GM18520 (cell line): ENCODE results near the gene CRMP1.

Experiments
- ATAC-seq: cut with Tn5 transposase; IDR thresholded peaks from one replicate; pipeline ENCODE4 v1.9.1; 2021; ENCODE audit not compliant: unreplicated experiment

The CRMP1 gene

GRCh38 chr4:5889002-5889696 lies 3.7 kb downstream of the CRMP1 start:
- ATAC-seq = no peak

GRCh38 chr4:5888222-5889001 lies 4.5 kb downstream of the CRMP1 start:
- no peak for ATAC-seq

- ATAC-seq = no peak
These were observed 5.3 kb downstream of the CRMP1 start for GRCh38 chr4:5887361-5888221.

DNA sequence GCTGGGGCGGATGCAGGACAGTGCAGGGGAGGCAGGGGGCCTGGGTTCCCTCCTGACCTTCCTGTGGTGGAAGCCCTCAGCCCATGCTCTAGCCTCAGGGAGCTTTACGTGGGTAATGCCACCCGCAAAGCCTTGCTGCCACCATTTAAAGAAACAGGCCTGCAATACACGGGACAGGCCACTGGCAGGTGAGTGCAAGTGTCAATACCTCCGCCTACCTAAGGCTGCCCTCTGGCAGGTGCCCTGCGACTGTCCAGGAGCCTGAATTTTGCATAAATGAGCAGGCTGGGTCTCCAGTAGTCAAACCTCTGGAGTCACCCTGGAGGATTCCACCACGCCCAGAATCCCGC lies 5.9 kb downstream of the CRMP1 start:
- ATAC-seq = no peak

- no peak for ATAC-seq
These were observed 7.2 kb downstream of the CRMP1 start for GRCh38 chr4:5885733-5886132.

GRCh38 chr4:5884796-5885195 lies 8.1 kb downstream of the CRMP1 start:
- no peak for ATAC-seq

DNA sequence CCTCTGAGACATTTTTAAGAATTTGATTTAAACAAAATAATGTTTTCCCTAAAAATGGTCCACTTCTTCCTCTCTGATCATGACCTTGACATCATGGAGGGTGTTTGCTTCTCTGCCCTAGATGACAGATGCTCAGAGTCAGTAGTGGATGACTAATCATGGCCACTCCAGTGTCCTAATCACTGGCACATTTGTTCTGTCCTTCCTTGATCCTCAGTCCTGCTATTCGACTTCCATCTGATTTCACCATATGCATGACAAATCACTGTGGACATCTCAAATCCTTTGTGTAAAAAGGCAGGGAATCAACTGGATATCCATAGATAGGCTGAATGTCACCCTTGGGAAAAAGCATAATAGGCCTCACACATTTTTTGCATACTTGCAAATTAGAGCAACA lies 9.0 kb downstream of the CRMP1 start:
- no peak for ATAC-seq

- no peak for ATAC-seq
These were observed 9.9 kb downstream of the CRMP1 start for GRCh38 chr4:5882947-5883346.

DNA sequence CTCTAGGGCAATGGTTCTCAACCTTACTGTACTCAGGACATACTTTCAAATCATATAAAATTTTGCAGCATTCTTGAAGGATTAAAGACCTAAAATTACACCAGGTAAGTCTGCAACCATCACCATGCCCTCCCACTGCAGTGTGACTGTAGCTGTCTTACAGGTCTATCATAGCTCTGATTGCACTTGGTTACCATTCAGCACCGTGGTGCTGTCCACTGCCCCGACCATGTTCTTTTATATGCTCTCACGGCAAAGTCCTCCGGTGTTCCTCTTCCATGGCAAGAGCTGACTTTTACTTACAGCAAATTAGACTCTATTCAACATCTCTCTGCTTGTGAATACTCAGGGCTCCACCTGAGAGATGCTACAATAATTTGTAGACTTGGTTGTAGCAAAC lies 11.5 kb downstream of the CRMP1 start:
- ATAC-seq = no peak

DNA sequence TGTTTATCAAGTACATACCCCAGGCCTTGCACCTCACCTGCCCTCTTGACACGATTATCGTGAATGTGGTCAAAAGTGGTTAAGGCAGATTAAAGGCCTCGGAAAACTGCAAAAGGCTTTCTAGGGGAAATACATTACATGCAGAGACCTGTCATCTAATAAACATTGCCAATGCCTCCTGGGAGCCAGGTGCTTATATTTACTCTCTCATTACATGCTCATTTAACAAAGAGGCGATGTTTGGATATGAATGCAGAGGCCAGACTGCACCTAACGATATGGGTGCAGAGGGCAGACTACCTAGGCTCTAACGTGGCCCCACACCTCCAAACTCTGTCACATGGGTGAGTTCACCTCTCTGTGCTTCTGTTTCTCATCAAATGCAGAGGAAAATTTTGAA lies 14.5 kb downstream of the CRMP1 start:
- no peak for ATAC-seq

- ATAC-seq = no peak
These were observed 15.5 kb downstream of the CRMP1 start for GRCh38 chr4:5877392-5877791.

- no peak for ATAC-seq
These were observed 18.0 kb downstream of the CRMP1 start for GRCh38 chr4:5874811-5875449.

DNA sequence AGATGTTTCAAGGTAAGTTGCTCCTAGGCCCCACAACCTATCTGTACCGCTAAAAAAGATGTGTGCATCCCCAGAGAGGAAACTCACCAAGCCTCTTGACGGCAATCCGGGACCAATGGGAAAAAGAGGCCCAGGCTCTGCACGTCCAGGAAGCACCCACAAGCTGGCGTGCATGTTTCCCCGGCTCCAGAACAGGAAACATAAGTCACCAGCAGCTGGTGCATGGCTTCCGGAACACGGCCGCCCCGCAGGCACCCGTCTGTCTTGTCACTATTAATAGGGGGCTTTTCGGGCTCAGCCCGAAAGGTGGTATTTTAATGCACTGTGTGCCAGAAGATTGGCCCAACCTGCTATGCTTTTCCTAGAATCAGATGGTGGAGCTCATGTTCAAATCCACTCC lies 22.2 kb downstream of the CRMP1 start:
- no peak for ATAC-seq

DNA sequence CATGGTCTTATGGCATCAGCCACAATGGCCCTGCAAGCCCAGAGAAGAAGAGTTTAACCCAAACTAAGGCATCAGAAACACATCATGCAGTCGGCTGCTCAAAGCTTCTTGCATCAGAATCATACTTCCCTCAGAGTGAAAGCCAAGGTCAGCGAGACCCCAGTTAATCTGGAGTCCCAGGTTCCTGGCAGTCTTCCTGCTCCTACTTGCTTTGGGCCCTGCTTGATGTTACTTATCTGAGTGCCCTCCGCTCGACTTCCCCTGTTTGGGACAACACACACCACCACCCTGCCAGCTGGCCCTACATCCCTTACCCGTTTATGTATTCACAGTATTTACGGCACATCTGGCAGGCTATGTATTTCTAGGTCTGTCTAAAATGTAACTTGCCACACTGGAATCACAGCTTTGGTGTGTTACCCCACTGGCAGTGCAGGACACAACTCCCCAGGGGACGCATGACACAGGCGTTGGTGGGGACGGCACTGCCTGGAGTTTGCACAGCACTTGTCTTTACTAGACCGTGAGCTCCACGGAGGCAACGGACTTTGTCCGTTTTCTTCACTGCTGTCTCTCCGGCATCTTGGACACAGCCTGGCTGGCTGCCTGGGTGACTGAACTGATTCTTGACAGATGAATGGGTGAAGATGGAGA lies 22.8 kb downstream of the CRMP1 start:
- no peak for ATAC-seq

DNA sequence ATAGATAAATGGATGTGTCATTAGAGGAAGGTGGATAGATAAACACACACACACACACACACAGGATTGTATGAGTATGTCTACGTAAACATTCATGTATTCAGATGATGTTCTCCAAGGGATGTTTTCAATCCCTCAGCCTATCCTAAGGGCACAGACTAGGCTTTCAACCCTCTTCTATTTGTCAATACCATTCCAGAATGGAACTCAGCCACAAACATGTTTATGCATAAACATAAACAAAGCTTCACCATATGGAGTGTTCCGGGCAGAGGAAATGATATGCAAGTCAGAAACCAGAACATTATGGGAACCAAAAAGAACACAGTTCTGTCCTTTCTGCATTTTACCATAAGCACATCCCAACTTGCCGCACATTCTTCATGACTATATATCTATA lies 25.0 kb downstream of the CRMP1 start:
- ATAC-seq = no peak

DNA sequence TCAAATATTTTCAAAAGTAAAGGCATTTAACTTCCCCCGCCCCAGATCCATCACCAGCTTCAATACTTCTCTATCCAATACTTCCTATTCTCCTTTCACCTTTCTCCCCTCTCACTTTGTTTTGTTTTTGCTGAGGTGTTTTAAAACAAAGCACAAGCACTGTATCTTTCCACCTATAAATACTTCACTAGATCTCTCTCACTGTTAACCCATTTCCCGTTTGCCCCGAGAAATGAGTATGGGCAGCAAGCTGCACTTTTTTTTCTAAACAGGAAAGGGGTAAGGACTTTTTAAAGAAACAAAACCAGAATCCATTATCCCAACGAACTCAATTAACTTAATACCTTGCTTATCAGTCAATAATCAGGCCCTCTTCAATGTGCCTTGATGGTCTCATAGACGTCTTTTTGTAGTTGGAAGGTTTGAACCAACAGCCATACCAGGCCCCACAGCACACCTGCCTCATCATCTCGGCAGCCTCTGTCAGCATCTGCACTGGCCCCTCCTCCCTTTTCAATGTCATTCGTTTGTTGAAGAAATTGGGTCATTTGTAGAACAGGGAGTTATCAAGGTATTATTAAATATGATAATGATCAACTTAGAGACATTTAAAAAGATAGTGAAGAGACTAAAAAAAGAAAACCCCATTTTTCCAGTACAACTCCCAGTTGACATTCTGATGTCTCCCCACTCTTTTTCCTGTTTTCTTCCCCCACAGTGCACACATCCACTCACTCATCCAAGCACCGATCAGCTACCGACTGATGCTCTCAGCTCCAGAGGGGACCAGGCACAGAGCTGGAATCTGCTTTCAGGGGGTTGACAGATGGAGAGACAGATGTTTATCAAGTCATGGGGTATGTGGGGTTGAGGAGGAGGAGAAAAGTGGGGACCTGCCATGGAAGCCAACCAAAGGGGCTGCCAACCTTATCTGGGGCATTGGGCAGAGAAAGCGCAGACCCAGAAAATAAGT lies 25.8 kb downstream of the CRMP1 start:
- no peak for ATAC-seq

DNA sequence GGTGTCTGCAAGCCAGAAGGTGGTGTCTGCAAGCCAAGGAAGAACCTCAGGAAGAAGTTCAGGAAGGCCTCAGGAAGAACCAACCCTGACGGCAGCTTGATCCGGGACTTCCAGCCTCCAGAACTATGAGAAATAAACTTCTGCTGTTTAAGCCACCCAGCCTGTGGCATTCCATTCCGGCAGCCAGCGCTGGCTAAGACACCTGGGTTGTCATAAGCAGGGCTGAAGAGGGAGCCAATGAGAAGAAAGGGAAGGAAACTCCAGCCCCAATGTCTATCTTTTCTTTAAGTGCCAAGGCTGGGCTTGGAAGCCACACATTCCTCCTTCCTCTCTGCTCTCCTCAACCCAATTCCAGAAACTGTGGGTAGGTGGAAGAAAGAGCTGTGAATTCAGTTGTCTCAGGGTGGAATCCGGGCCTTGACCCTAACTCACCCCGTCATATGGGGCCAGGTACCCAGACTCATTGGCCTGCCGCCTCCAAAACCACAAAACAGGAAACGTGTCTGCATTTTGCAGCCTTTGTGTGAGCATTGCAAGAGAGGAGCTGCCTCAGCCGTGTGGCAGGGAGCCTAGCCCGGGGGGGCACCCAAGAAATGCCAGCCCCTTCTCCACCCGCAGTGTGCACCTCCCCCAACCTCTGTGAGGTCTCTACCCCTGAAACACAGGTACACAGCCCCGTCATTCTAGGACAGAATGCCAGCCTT lies 26.8 kb downstream of the CRMP1 start:
- ATAC-seq = no peak

DNA sequence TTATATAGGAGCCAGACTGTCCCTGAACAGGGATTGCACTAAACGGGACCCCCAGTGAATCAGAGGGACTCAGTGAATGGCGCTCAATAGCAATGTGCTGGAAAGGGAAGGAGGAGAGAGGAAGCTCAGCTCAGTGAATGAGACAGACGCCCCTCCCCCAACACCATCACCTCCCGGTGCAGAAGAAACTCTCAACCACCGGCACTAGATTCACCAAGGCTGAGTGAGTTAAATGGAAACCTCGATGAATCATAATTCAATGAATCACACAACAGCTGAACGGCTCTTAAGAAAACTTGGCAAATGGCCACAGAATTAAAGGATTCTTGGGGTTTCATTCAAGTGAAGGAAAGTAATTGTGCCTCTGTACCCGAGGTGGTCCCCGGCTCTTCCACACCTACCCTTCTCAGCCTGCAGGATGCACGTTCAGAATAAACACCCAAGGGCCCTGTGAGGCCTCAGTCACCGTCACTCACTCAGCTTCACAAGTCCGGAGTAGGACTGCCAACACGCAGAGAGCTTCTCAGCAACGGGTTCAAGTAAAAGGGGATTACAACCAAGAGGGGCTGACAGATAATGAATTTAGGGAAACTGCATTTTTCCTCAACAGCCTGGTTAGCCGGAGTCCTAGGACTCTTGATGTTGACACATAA lies 29.3 kb downstream of the CRMP1 start:
- no peak for ATAC-seq
